Measurements from ENCODE around the gene ZNF248. TPM values are rescaled to one million over a fixed set of nuclear protein-coding genes. Genes with fewer than 3 reads are reported as not detected.

ZNF248 gene
- total RNA-seq, 1 donor from 2014 or later = 14.3 TPM

DNA sequence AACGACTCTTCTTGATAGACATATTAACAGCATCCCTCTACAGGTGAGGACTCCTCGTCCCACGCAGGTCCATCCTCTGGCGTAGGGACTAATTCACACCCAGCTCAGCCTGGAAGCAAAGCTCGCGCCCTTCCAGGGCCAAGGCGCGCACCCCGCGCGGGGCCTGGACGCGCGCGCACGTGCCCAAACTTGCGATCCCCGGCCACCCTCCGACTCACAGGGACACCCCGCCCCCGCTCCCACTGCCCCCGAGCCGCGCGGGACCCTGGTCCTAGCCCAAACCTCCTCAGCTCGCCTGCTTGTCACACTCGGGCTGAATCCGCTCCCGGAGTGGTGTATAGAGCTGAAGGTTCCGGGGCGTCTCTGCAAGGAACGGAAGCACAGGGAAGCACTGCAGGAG lies 76.9 kb downstream of the ZNF248 start:
- ATAC-seq (no peak), DNase-seq (no peak)
- Histone ChIP-seq H3K9me3 (peaks cover 23% of the 10 kb centered on the region), H3K27me3 (ENCODE audit: low read depth) (no peaks in the 10 kb centered on the region), H3K4me3 (no peak overlapping the region), H3K36me3 (no peaks in the 10 kb centered on the region), H3K27ac (no peak overlapping the region), H3K4me1 (no peaks in the 10 kb centered on the region)
- intact Hi-C loops (cut with DNase I) = no loop called here
- TF ChIP-seq, protein P1, sequence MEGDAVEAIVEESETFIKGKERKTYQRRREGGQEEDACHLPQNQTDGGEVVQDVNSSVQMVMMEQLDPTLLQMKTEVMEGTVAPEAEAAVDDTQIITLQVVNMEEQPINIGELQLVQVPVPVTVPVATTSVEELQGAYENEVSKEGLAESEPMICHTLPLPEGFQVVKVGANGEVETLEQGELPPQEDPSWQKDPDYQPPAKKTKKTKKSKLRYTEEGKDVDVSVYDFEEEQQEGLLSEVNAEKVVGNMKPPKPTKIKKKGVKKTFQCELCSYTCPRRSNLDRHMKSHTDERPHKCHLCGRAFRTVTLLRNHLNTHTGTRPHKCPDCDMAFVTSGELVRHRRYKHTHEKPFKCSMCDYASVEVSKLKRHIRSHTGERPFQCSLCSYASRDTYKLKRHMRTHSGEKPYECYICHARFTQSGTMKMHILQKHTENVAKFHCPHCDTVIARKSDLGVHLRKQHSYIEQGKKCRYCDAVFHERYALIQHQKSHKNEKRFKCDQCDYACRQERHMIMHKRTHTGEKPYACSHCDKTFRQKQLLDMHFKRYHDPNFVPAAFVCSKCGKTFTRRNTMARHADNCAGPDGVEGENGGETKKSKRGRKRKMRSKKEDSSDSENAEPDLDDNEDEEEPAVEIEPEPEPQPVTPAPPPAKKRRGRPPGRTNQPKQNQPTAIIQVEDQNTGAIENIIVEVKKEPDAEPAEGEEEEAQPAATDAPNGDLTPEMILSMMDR (IDR thresholded peaks at IDR 0.05) = no peak

DNA sequence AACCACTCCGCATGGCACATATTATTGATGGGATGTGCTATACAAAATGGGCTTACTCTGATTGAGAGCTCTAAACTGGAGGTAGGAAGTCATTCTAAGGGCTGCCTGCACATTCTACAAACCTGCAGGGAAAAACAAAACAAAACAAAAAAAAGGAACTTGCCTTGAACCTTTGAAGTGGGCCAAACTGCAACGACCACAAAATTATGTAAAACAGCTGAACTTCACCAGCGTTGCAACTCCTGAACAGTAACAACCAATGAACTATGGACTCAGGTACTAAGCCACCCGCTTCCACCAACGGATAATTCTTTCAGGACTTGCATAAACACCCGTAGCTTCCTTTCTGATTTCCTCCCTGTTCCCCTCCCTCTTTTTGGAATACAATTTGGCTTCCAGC lies 80.4 kb downstream of the ZNF248 start:
- ATAC-seq (no peak), DNase-seq (no peak)
- no peaks in the 10 kb centered on the region for H3K27me3 ChIP-seq (ENCODE audit: low read depth)
- no peaks in the 10 kb centered on the region for H3K36me3 ChIP-seq
- H3K27ac ChIP-seq = no peak overlapping the region
- TF ChIP-seq, protein P1 (IDR thresholded peaks at IDR 0.05) = no peak
- peaks cover 21% of the 10 kb centered on the region for H3K9me3 ChIP-seq
- no peak overlapping the region for H3K4me3 ChIP-seq
- H3K4me1 ChIP-seq = no peaks in the 10 kb centered on the region
- intact Hi-C loops (cut with DNase I) = no loop called here

DNA sequence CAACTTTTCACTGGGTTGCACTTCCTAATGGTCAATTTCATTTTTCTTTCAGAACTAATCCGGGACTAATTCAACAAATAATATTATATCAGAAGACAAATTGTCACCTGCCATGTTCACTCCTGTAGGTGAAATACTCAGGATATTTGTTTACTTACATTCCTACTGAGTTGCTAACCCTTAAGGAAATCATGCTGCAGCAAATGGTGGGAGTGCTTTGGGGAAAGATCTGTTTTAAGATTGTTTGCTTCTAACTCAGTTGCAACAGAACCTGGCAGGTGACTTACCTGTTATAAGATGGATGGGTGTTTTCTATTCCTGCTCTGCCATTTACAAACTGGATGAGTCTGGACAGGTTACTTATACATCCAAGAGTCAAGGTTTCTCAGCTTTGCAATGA lies 81.8 kb downstream of the ZNF248 start:
- H3K4me1 ChIP-seq = no peaks in the 10 kb centered on the region
- H3K4me3 ChIP-seq = no peak overlapping the region
- peaks cover 11% of the 10 kb centered on the region for H3K9me3 ChIP-seq
- H3K27me3 ChIP-seq (ENCODE audit: low read depth) = no peaks in the 10 kb centered on the region
- DNase-seq (no peak), ATAC-seq (no peak)
- H3K27ac ChIP-seq = no peak overlapping the region
- TF ChIP-seq, protein P1 (IDR thresholded peaks at IDR 0.05) = no peak
- no peaks in the 10 kb centered on the region for H3K36me3 ChIP-seq
- intact Hi-C loops (cut with DNase I) = no loop called here

DNA sequence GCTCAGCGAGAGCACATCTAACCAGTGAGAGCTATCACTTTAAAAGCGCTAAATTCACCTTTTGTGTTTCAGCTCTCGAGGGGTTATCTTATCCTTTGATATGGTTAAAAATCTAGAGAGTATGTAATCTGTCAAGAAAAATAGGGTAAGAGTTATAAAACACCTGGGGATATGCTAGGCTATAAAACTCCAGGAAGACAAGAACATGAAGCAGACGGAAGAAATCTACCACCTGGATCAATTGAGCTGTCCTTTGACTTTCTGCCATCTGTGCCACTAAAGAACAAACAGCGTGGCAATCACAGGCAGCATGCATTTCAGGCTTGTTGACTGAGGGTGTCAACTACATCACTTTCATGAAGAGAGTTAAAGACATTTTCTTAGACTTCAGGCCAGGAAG lies 83.1 kb downstream of the ZNF248 start:
- Histone ChIP-seq H3K27ac (no peak overlapping the region), H3K27me3 (ENCODE audit: low read depth) (no peaks in the 10 kb centered on the region), H3K9me3 (peaks cover 8% of the 10 kb centered on the region), H3K4me1 (no peaks in the 10 kb centered on the region), H3K4me3 (no peak overlapping the region), H3K36me3 (no peaks in the 10 kb centered on the region)
- ATAC-seq = no peak
- TF ChIP-seq, protein P1 (IDR thresholded peaks at IDR 0.05) = no peak
- DNase-seq = no peak
- intact Hi-C loops (cut with DNase I) = no loop called here

DNA sequence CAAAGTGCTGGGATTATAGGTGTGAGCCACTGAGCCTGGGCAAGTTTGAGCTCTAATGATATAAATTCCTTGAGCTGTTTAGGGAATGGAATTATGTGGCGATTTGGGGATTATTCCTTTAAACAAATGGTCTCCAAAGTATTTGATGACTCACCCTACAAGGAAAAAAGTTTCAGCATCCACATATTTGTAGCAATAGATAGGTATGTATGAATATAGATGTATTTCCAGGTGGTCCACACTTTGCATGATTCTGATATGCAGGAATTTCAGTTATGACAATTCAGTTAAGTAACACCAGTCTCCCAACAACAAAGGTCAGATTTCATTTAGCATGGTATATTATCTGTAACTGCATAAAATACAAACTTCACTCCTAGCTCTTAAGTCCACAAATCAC lies 92.2 kb downstream of the ZNF248 start:
- H3K36me3 ChIP-seq = no peaks in the 10 kb centered on the region
- DNase-seq (no peak), ATAC-seq (no peak)
- no peak overlapping the region for H3K4me3 ChIP-seq
- peaks cover 11% of the 10 kb centered on the region for H3K9me3 ChIP-seq
- TF ChIP-seq, protein P1 (IDR thresholded peaks at IDR 0.05) = no peak
- H3K27me3 ChIP-seq (ENCODE audit: low read depth) = no peaks in the 10 kb centered on the region
- H3K4me1 ChIP-seq = no peaks in the 10 kb centered on the region
- no peak overlapping the region for H3K27ac ChIP-seq
- intact Hi-C loops (cut with DNase I) = no loop called here

DNA sequence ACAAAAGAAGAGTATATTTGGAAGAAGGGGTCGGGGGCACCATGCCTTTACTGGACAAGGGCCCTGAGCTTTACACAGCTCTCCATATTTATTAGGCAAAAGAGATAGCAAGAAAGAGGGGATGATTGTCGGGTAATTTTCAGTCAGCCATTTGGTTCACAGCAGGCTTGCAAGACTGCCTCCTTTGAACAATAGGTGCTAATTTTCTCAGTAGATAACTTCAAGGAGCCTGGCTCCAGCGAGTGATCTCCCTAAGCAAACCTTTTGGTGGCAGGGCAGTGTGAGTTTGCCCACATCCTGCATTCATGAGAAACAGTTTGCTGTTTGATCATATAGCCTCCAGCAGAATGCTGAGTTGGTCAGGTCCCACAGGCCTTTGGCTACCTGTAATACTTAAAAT lies 94.3 kb downstream of the ZNF248 start:
- TF ChIP-seq, protein P1 (IDR thresholded peaks at IDR 0.05) = no peak
- ATAC-seq = no peak
- H3K27ac ChIP-seq = no peak overlapping the region
- H3K9me3 ChIP-seq = peaks cover 8% of the 10 kb centered on the region
- no peak for DNase-seq
- H3K36me3 ChIP-seq = no peaks in the 10 kb centered on the region
- intact Hi-C loops (cut with DNase I) = no loop called here
- H3K4me1 ChIP-seq = no peaks in the 10 kb centered on the region
- H3K27me3 ChIP-seq (ENCODE audit: low read depth) = no peaks in the 10 kb centered on the region
- no peak overlapping the region for H3K4me3 ChIP-seq

Data from lower lobe of right lung (tissue), 2 donors.